ENCODE results near the gene ARHGEF17. TPM values are rescaled to one million over a fixed set of nuclear protein-coding genes. Genes with fewer than 3 reads are reported as not detected.
A peak's percentile ranks its signal among the peaks of the same experiment; 100 is the strongest.

The ARHGEF17 gene
- total and polyA plus RNA-seq, 2 of the 13 experiments (the other 11 are each of a cell fraction or from before 2014, with no cell fraction given): 10.7 to 28.8 TPM

GRCh38 chr11:73331138-73331916 lies 23.3 kb downstream of the ARHGEF17 start (continued):
- TF ChIP-seq ZNF710 (CRISPR knock-in tag; IDR thresholded peaks at IDR 0.05; ENCODE audit: borderline replicate concordance) (peak; percentile 23; the same call in 1 of the 2 replicates), NR2F2 (IDR thresholded peaks at IDR 0.05; ENCODE audit: borderline replicate concordance, low read depth) (peak; percentile 49; the same call in 1 of the 2 replicates), SKIL (CRISPR knock-in tag; IDR thresholded peaks at IDR 0.05; ENCODE audit: borderline replicate concordance) (peak; percentile 61; the same call in 1 of the 2 replicates), SETDB1 (CRISPR knock-in tag; IDR thresholded peaks at IDR 0.05; ENCODE audit: borderline replicate concordance) (no peak), ZNF547 (CRISPR knock-in tag; IDR thresholded peaks at IDR 0.05) (no peak), HNF1A (IDR thresholded peaks at IDR 0.05; ENCODE audit: low read depth) (no peak; the same call in 1 of the 2 replicates), HNF1A (CRISPR knock-in tag; IDR thresholded peaks at IDR 0.05; ENCODE audit: borderline replicate concordance) (peak; percentile 38; the same call in 1 of the 2 replicates), ZNF616 (CRISPR knock-in tag; IDR thresholded peaks at IDR 0.05; ENCODE audit: low read depth) (peak; percentile 31; the same call in 1 of the 2 replicates), HIC2 (CRISPR knock-in tag; IDR thresholded peaks at IDR 0.05; ENCODE audit: low read depth) (peak; percentile 27; the same call in 1 of the 2 replicates), TFDP2 (CRISPR knock-in tag; IDR thresholded peaks at IDR 0.05) (peak; percentile 34; the same call in 1 of the 2 replicates), NFYB (CRISPR knock-in tag; IDR thresholded peaks at IDR 0.05) (no peak; the same call in 1 of the 2 replicates), ZFYVE20 (CRISPR knock-in tag; IDR thresholded peaks at IDR 0.05; ENCODE audit: borderline replicate concordance, low read depth) (no peak), ELF4 (CRISPR knock-in tag; IDR thresholded peaks at IDR 0.05; ENCODE audit: borderline replicate concordance) (peak; percentile 72; the same call in 1 of the 2 replicates), HHEX (CRISPR knock-in tag; IDR thresholded peaks at IDR 0.05) (no peak), ZFX (CRISPR knock-in tag; IDR thresholded peaks at IDR 0.05; ENCODE audit: low read depth) (peak; percentile 66)

Measured in HepG2 (cell line).